Adrenal gland (tissue), 5 donors: ENCODE data around the gene TRDN.
"Not testable (repeated sequence)": the region's sequence is repeated elsewhere in the genome, so short reads cannot be mapped to it uniquely, and the experiment has no call there.

Experiments
- POLR2A ChIP-seq, 2 donors: fragments of 450-650 bp; IDR thresholded peaks; one replicate each; pipeline ENCODE4 v1.6.1; 2017; ENCODE audit warnings: antibody characterized with exemption in 2 of 2, mild to moderate bottlenecking in 2 of 2, moderate library complexity in 1 of 2
- TF ChIP-seq, protein P1 (sequence below), 6 experiments: fragments of 450-650 bp in 4 of 6; fragments of 200-600 bp in 2 of 6; sonication (generic) in 1 of 6; IDR thresholded peaks; 1 replicate in 5 of 6; 2 replicates in 1 of 6; pipeline versions ENCODE4 v1.5.1 to v1.8.0; 2016 to 2021; ENCODE audit warnings: antibody characterized with exemption in 6 of 6, mild to moderate bottlenecking in 2 of 6, moderate library complexity in 1 of 6
- donor health status: DM: no; HTN: no; CAD: no.

- TF ChIP-seq, protein P1, sequence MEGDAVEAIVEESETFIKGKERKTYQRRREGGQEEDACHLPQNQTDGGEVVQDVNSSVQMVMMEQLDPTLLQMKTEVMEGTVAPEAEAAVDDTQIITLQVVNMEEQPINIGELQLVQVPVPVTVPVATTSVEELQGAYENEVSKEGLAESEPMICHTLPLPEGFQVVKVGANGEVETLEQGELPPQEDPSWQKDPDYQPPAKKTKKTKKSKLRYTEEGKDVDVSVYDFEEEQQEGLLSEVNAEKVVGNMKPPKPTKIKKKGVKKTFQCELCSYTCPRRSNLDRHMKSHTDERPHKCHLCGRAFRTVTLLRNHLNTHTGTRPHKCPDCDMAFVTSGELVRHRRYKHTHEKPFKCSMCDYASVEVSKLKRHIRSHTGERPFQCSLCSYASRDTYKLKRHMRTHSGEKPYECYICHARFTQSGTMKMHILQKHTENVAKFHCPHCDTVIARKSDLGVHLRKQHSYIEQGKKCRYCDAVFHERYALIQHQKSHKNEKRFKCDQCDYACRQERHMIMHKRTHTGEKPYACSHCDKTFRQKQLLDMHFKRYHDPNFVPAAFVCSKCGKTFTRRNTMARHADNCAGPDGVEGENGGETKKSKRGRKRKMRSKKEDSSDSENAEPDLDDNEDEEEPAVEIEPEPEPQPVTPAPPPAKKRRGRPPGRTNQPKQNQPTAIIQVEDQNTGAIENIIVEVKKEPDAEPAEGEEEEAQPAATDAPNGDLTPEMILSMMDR (IDR thresholded peaks at IDR 0.05) = not testable (repeated sequence)
- TF ChIP-seq POLR2A (IDR thresholded peaks at IDR 0.05) = not testable (repeated sequence)
Observed at GRCh38 chr6:123559816-123560215, 76.9 kb downstream of the TRDN start.
